Astrocyte of the cerebellum (primary cell): Measurements from ENCODE around the gene TDRD15.

Experiments
- DNase-seq: peaks from one replicate; pipeline ENCODE4 v3.0.0-alpha.2; 2011; ENCODE audit warnings: low read depth
- H3K4me3 ChIP-seq: 2 replicates; pipeline ENCODE4 v1.5.1; 2011; ENCODE audit warnings: mild to moderate bottlenecking, low read depth, low read length, moderate library complexity
- in situ Hi-C: cut with HindIII; loops from 2 replicates; pipeline ENCODE4 v1.10.0; 2017; ENCODE audit warnings: low sequenced_read_pairs
- TF ChIP-seq, protein P1 (sequence below): IDR thresholded peaks from 2 replicates; pipeline ENCODE4 v1.5.1; 2012; ENCODE audit warnings: low read length, low read depth, moderate library complexity, mild to moderate bottlenecking; ENCODE audit errors: missing control alignments

TDRD15 gene

DNA sequence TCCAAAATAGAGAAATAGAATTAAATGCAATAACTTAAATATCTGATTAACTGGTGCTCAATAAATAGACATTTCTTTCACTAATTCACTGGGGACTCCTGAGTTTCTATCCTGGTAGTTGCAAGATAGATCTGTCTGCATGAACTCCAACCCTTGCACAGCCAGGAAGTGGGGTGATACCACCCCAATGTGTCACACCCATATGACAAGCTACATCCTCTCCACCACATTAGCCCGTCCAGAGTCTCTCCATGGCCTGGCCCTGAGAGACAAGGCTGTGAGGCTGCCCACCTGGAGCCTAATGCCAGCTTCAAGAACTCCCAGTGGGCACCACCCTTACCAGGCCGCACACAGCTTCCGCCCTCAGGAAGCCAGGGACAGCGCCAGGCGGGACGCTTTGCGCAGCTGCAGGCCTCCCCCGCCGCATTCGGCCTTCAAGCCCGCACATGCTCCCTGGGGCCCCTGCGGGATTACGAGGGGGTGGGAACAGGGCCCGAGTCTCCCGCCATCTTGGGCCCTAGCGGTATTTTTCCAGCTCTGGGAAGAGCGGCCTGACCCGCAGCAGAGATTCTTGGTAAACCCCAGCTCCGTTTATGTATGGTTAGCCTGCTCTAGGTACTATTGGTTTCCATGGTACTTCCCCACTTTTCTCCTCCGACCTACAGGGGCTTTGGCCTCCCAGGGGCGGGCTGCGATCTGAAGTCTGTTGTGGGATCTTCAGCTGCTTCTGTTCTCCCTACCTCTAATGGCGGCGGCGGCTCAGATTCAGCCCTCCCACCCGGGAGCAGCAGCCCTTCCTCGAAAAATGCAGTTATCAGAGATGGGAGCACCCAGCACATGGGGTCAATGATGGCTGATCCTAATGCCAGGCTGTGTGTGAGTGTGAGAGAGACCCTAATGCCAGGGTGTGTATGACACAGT is at the start of gene TDRD15:
Gene TDRD15, plus strand, starts transcription at position 496 of the 921 bp plus-strand sequence. CDS start 13,500 bp downstream, outside the sequence.
- in situ Hi-C loops = no loop called here
- TF ChIP-seq, protein P1, sequence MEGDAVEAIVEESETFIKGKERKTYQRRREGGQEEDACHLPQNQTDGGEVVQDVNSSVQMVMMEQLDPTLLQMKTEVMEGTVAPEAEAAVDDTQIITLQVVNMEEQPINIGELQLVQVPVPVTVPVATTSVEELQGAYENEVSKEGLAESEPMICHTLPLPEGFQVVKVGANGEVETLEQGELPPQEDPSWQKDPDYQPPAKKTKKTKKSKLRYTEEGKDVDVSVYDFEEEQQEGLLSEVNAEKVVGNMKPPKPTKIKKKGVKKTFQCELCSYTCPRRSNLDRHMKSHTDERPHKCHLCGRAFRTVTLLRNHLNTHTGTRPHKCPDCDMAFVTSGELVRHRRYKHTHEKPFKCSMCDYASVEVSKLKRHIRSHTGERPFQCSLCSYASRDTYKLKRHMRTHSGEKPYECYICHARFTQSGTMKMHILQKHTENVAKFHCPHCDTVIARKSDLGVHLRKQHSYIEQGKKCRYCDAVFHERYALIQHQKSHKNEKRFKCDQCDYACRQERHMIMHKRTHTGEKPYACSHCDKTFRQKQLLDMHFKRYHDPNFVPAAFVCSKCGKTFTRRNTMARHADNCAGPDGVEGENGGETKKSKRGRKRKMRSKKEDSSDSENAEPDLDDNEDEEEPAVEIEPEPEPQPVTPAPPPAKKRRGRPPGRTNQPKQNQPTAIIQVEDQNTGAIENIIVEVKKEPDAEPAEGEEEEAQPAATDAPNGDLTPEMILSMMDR = no peak
- no peak within 1 kb of the TSS for H3K4me3 ChIP-seq
- DNase-seq = no peak

DNA sequence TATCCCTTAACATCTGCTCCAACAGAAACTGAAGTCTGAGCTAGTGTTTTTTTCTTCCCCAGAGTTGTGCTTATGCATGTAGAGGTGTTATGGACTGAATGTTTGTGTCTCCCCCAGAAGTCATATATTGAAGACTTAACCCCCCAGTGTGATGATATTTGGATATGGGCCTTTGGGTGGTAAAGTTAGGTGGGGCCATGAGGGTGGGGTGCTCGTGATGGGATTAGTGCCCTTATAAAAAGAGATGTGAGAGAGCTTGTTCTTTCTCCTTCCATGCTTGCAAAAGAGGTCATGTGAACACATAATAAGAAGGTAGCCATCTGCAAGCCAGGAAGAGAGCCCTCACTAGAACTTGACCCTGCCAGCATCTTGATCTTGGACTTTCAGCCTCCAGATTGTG is 45.5 kb upstream of the TDRD15 start:
- TF ChIP-seq, protein P1 = no peak
- H3K4me3 ChIP-seq = no peak overlapping the region
- in situ Hi-C loops = no loop called here
- DNase-seq = no peak

DNA sequence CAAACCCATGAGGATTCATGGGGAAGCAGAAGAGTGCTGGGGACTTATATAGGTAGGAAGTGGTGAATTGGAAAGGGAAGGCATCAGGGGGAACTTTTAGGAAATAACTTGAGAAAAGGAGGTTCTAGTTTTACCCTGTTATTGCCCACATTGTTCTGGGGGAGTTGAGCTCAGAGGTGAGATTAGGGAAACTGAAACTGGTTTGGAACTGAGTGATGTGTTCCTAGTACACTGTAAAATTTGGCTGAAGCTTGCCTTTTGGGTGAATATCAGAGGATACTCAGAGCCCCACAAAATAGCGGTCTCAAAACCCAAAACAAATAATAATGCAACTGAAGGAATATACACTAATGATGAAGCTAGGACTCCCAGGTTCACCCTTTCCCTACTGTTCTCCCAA is 40.3 kb upstream of the TDRD15 start:
- TF ChIP-seq, protein P1 = no peak
- H3K4me3 ChIP-seq = no peak overlapping the region
- in situ Hi-C loops = no loop called here
- no peak for DNase-seq

DNA sequence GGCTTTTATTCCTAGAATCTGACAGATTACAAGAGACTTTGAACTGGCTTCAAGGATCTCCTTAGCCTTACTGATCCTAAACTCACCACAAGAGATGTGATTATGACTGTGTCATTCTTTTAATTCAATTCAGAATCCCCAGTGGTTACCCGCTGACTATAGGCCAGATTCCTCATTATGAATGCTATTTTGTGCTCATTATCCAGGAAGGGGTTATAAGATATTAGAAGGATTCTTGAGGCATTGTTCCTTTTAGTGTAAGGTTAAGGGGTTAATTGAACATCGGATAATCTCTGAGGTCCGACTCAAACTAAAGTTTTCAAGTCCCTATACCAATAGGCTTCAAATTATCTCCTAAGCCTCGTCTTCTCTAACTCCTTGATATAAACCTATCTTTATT is 39.4 kb upstream of the TDRD15 start:
- no peak overlapping the region for H3K4me3 ChIP-seq
- TF ChIP-seq, protein P1 = no peak
- no peak for DNase-seq
- in situ Hi-C loops = no loop called here

DNA sequence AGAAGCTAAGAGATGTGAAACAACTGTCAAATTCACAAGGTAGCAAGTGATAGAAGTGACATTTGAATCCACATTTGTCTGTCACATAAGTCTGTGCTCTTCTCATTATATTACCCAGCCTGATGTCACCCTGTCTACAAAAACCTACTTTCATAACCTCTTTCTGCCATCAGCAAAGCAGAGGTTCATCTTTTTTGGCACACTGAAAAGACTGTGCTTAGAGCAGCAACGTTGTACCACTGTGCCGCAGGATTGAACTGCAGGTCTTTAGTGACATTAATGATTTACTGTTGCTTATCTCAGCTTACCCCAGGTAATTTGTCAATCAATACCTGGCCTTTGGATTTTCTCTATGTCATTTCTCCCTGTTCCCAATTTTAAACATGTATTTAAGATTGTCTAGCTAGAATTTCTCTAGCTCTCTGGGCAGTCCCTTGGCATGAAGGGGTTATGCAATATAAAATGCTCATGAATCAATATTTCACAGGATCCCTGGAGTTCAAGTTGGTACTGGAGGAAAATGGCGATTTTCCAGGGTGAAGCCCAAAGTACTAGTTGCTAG is 31.4 kb upstream of the TDRD15 start:
- TF ChIP-seq, protein P1 = no peak
- in situ Hi-C loops = no loop called here
- no peak overlapping the region for H3K4me3 ChIP-seq
- DNase-seq = no peak

DNA sequence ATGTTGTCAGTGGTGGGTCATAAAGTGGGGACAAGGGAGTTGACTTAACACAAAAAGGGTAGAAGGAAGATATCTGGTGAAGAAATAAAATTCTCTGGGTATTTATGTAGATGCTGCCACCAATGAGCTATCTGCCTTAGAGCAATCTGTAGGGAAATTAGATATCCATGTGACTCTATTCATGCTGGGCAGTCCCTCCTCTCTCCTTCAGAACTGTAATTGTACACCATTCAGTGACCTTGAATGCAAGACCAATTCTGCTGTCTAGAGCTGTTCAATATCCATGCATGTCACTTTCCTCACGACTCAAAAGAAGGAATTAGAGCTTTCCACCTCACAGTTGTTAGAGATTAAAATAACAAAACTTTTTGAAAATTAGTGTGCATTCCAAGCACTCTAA is 28.6 kb upstream of the TDRD15 start:
- in situ Hi-C loops = no loop called here
- TF ChIP-seq, protein P1 = no peak
- no peak for DNase-seq
- no peak overlapping the region for H3K4me3 ChIP-seq
